IPS-20b (cell line): ENCODE measurements around the gene RAB6C.
"Not testable (repeated sequence)": the region's sequence is repeated elsewhere in the genome, so short reads cannot be mapped to it uniquely, and the experiment has no call there.

ENCODE experiments used
- H3K27ac ChIP-seq: one replicate; pipeline ENCODE4 v1.5.1; 2013; ENCODE audit warnings: low read length
- H3K27me3 ChIP-seq: 2 replicates; pipeline ENCODE4 v1.6.1; 2013; ENCODE audit warnings: mild to moderate bottlenecking, low read length, inconsistent platforms; ENCODE audit not compliant: insufficient read depth
- H3K36me3 ChIP-seq: 2 replicates; pipeline ENCODE4 v1.6.1; 2013; ENCODE audit warnings: low read depth, mild to moderate bottlenecking, inconsistent platforms, low read length, moderate library complexity; ENCODE audit not compliant: insufficient read depth
- H3K4me1 ChIP-seq: 2 replicates; pipeline ENCODE4 v1.6.1; 2013; ENCODE audit warnings: mild to moderate bottlenecking, control low read depth, inconsistent platforms, low read length, moderate library complexity; ENCODE audit not compliant: insufficient read depth
- H3K4me3 ChIP-seq: 2 replicates; pipeline ENCODE4 v1.5.1; 2013; ENCODE audit warnings: mild to moderate bottlenecking, low read length, inconsistent platforms
- H3K9ac ChIP-seq: 2 replicates; pipeline ENCODE4 v1.6.1; 2013; ENCODE audit warnings: low read depth, mild to moderate bottlenecking, inconsistent platforms, low read length, moderate library complexity
- H3K9me3 ChIP-seq: 2 replicates; pipeline ENCODE4 v1.6.1; 2013; ENCODE audit warnings: mild to moderate bottlenecking, low read depth, low read length, inconsistent platforms; ENCODE audit not compliant: insufficient read depth

The RAB6C gene

GRCh38 chr2:130005862-130006261 is 26.4 kb downstream of the RAB6C start:
- H3K4me3 ChIP-seq = peak overlapping the region; percentile 30; the same call in 1 of the 2 replicates
- H3K27ac ChIP-seq, H3K9me3 ChIP-seq, H3K36me3 ChIP-seq, H3K9ac ChIP-seq, H3K4me1 ChIP-seq: not testable (repeated sequence)
- peaks cover 30% of the 10 kb centered on the region for H3K27me3 ChIP-seq

GRCh38 chr2:130016701-130017100 is 37.2 kb downstream of the RAB6C start:
- H3K36me3 ChIP-seq, H3K9ac ChIP-seq, H3K9me3 ChIP-seq, H3K27me3 ChIP-seq, H3K4me1 ChIP-seq, H3K27ac ChIP-seq, H3K4me3 ChIP-seq: not testable (repeated sequence)

- Histone ChIP-seq H3K9ac (no peak overlapping the region), H3K9me3 (peaks cover 5% of the 10 kb centered on the region; the same call in 1 of the 2 replicates), H3K4me3 (no peak overlapping the region), H3K36me3 (no peaks in the 10 kb centered on the region), H3K27me3 (no peaks in the 10 kb centered on the region), H3K4me1 (no peaks in the 10 kb centered on the region), H3K27ac (no peak overlapping the region)
Measured at GRCh38 chr2:130019402-130019801, 39.9 kb downstream of the RAB6C start.

- H3K9me3 ChIP-seq, H3K9ac ChIP-seq, H3K36me3 ChIP-seq, H3K4me1 ChIP-seq, H3K4me3 ChIP-seq, H3K27ac ChIP-seq, H3K27me3 ChIP-seq: not testable (repeated sequence)
Measured at GRCh38 chr2:130020069-130020468, 40.6 kb downstream of the RAB6C start.

GRCh38 chr2:130025931-130026330 is 46.5 kb downstream of the RAB6C start:
- not testable (repeated sequence) for H3K9ac ChIP-seq, H3K4me3 ChIP-seq, H3K36me3 ChIP-seq, H3K4me1 ChIP-seq, H3K27ac ChIP-seq, H3K9me3 ChIP-seq, H3K27me3 ChIP-seq
